K562 (cell line): Measurements from ENCODE around the gene PKHD1. TPM values are rescaled to one million over a fixed set of nuclear protein-coding genes. Genes with fewer than 3 reads are reported as not detected.

Experiments used
- ATAC-seq: fragments of 200-7000 bp; cut with Tn5 transposase; 3 replicates; pipeline ENCODE4 v1.9.1; 2020; ENCODE audit warnings: moderate library complexity
- BruUV-seq: library from RNA; stranded (reverse); fragments of 400-500 nt; replicated peaks from 2 replicates; lab custom pipeline; 2021; lab: Mats Ljungman, UMichigan
- CTCF ChIA-PET: fragments of 300-600 bp; formaldehyde crosslinking; extraction: SDS; loops from one replicate; lab custom pipeline; 2021; ENCODE audit warnings: low intra/inter-chr PET ratio; lab: Yijun Ruan, JAX
- POLR2A ChIA-PET: fragments of 300-600, 350-650 bp; sonication (Branson Sonifier 250); formaldehyde crosslinking; extraction: SDS; loops from one replicate; lab custom pipeline; 2021; ENCODE audit warnings: antibody characterized with exemption, inconsistent platforms; lab: Yijun Ruan, JAX
- DNase-seq, 4 experiments: peaks; one replicate each; pipeline versions ENCODE4 v3.0.0 to v3.0.0-alpha.2; 2011 to 2018; ENCODE audit warnings: low spot score in 3 of 4, mixed read lengths in 3 of 4; ENCODE audit errors: extremely low read depth in 1 of 4
- FAIRE-seq: peaks from 2 replicates; lab custom pipeline; 2011; peaks lifted over from hg19 to GRCh38; lab: Jason Lieb, UNC
- H2AFZ ChIP-seq: 2 replicates; pipeline ENCODE4 v1.6.0; 2011; ENCODE audit warnings: low read depth, low read length, control low read depth, inconsistent platforms
- H3K27ac ChIP-seq: fragments of 200-600 bp; 3 replicates; pipeline ENCODE4 v1.8.0; 2011; ENCODE audit warnings: low read depth, mild to moderate bottlenecking, control low read depth, inconsistent platforms, low read length, moderate library complexity, mixed read lengths; ENCODE audit errors: extremely low read depth
- H3K27me3 ChIP-seq, 2 experiments: fragments of 300-600 bp in 1 of 2; 2 replicates in 1 of 2; 3 replicates in 1 of 2; pipeline versions ENCODE4 v1.6.0 to v1.8.0; 2011; ENCODE audit warnings: inconsistent platforms in 2 of 2, low read length in 2 of 2, mild to moderate bottlenecking in 1 of 2, mixed read lengths in 1 of 2, moderate library complexity in 1 of 2; ENCODE audit not compliant: control insufficient read depth in 2 of 2, insufficient read depth in 2 of 2
- H3K36me3 ChIP-seq: fragments of 300-600 bp; 3 replicates; pipeline ENCODE4 v1.8.0; 2011; ENCODE audit warnings: mild to moderate bottlenecking, low read length, inconsistent platforms; ENCODE audit not compliant: control insufficient read depth, insufficient read depth
- H3K4me1 ChIP-seq, 2 experiments: fragments of 200-600 bp in 1 of 2; replicated peaks in 1 of 2; 2 replicates in 1 of 2; 3 replicates in 1 of 2; pipeline versions ENCODE4 v1.5.1 to v1.8.0; 2011; ENCODE audit warnings: inconsistent platforms in 2 of 2, low read length in 2 of 2, mild to moderate bottlenecking in 1 of 2, mixed read lengths in 1 of 2, moderate library complexity in 1 of 2; ENCODE audit not compliant: control insufficient read depth in 2 of 2, insufficient read depth in 2 of 2
- H3K4me2 ChIP-seq: 2 replicates; pipeline ENCODE4 v1.6.1; 2011; ENCODE audit warnings: low read length, control low read depth, inconsistent platforms, mixed read lengths; ENCODE audit not compliant: insufficient read depth
- H3K4me3 ChIP-seq: fragments of 200-600 bp; sonication (generic), shearing (Covaris generic); 2 replicates; pipeline ENCODE4 v1.5.1; 2016; ENCODE audit warnings: control low read depth, inconsistent platforms
- H3K79me2 ChIP-seq: fragments of 200-600 bp; 3 replicates; pipeline ENCODE4 v1.8.0; 2011; ENCODE audit warnings: low read length, inconsistent platforms; ENCODE audit not compliant: control insufficient read depth, insufficient read depth
- H3K9ac ChIP-seq, 2 experiments: 2 replicates each; pipeline versions ENCODE4 v1.6.0 to v1.6.1; 2011; ENCODE audit warnings: low read depth in 2 of 2, low read length in 2 of 2, control low read depth in 1 of 2, inconsistent platforms in 1 of 2, mild to moderate bottlenecking in 1 of 2, mixed read lengths in 1 of 2; ENCODE audit not compliant: insufficient read depth in 1 of 2
- H3K9me1 ChIP-seq: one replicate; pipeline ENCODE4 v1.6.0; 2011; ENCODE audit warnings: inconsistent platforms, mild to moderate bottlenecking, low read length, moderate library complexity; ENCODE audit not compliant: control insufficient read depth, insufficient read depth
- H3K9me3 ChIP-seq: replicated peaks from 2 replicates; pipeline ENCODE4 v1.5.1; 2011; ENCODE audit warnings: low read depth, low read length, inconsistent platforms; ENCODE audit not compliant: control insufficient read depth, insufficient read depth
- H4K20me1 ChIP-seq: replicated peaks from 2 replicates; pipeline ENCODE4 v1.6.1; 2011; ENCODE audit warnings: low read length, inconsistent platforms, mixed read lengths; ENCODE audit not compliant: control insufficient read depth, insufficient read depth
- CBX3 ChIP-seq, 2 experiments: IDR thresholded peaks; 1 replicate in 1 of 2; 2 replicates in 1 of 2; pipeline ENCODE4 v1.6.1; 2012; ENCODE audit warnings: inconsistent platforms in 2 of 2, low read length in 2 of 2, borderline replicate concordance in 1 of 2, control low read depth in 1 of 2
- CHD7 ChIP-seq: fragments of 200-600 bp; sonication (generic); IDR thresholded peaks from one replicate; pipeline ENCODE4 v1.6.1; 2012; ENCODE audit warnings: mild to moderate bottlenecking, low read depth, low read length, inconsistent platforms
- MBD2 ChIP-seq: sonication (generic); IDR thresholded peaks from 2 replicates; pipeline ENCODE4 v1.6.1; 2016; ENCODE audit warnings: low read depth, borderline replicate concordance
- MECOM ChIP-seq: fragments of 250-450 bp; sonication (Bioruptor Pico); IDR thresholded peaks from 2 replicates; pipeline ENCODE4 v1.8.0; 2022; ENCODE audit warnings: inconsistent platforms
- ZBTB1 ChIP-seq: sonication (generic); formaldehyde crosslinking; IDR thresholded peaks from 2 replicates; pipeline ENCODE4 v1.8.1; 2023; ENCODE audit warnings: missing genetic modification reagents, low read depth, mild to moderate bottlenecking, borderline replicate concordance
- ZNF12 ChIP-seq: sonication (generic); formaldehyde crosslinking; IDR thresholded peaks from 2 replicates; pipeline ENCODE4 v1.4.0; 2020; ENCODE audit warnings: mild to moderate bottlenecking, missing genetic modification reagents
- ZNF263 ChIP-seq: sonication (generic); formaldehyde crosslinking; IDR thresholded peaks from 2 replicates; pipeline ENCODE4 v1.8.0; 2022; ENCODE audit warnings: mild to moderate bottlenecking, missing genetic modification reagents, borderline replicate concordance
- ZNF512 ChIP-seq: IDR thresholded peaks from 2 replicates; pipeline ENCODE4 v1.6.1; 2016; ENCODE audit warnings: missing genetic modification characterization, missing compliant biosample characterization
- ZNF785 ChIP-seq: fragments of 250-450 bp; sonication (Bioruptor Pico); IDR thresholded peaks from 2 replicates; pipeline ENCODE4 v1.4.0; 2020; ENCODE audit warnings: mild to moderate bottlenecking
- ZNF79 ChIP-seq: fragments of 250-450 bp; sonication (Bioruptor Pico); IDR thresholded peaks from 2 replicates; pipeline ENCODE4 v1.4.0; 2020; ENCODE audit warnings: low read depth, mild to moderate bottlenecking, moderate library complexity
- WGBS: fragments of 100-300 bp; shearing (Covaris generic); methylation state at CpG from one replicate; pipeline ENCODE4 v1.1.6; 2016; ENCODE audit warnings: low coverage, mixed read lengths; ENCODE audit not compliant: insufficient coverage; ENCODE audit errors: missing lambda C conversion rate; 5-methylcytosine and 5-hydroxymethylcytosine counted together
- in situ Hi-C: fragments of 300-500 bp; cut with MboI; formaldehyde crosslinking; loops from 4 replicates; pipeline ENCODE4 v1.15.0; 2018; ENCODE audit warnings: inconsistent platforms, mixed read lengths
- intact Hi-C: fragments of 100-400 bp; cut with micrococcal nuclease; formaldehyde crosslinking; loops from 2 replicates; pipeline ENCODE4 v1.14.2; 2022
- polyA plus RNA-seq, 8 experiments: library from polyadenylated mRNA; depleted of rRNA in 4 of 8; stranded (reverse) in 5 of 8; unstranded in 3 of 8; fragments of >200 nt; fragmentation: Nextera tagmentation in 2 of 8; fragmentation: Illumina TruSeq in 1 of 8; extraction: Ambion mirVana in 2 of 8; extraction: Trizol in 1 of 8; gene quantifications; 2 replicates each; pipeline versions ENCODE4 v1.2.1 to v1.2.3, GENCODE V29; 2011 to 2014; ENCODE audit warnings: inconsistent platforms in 1 of 8, missing spikeins in 1 of 8
- total RNA-seq, 7 experiments: library from RNA; depleted of rRNA in 6 of 7; stranded (reverse); fragments of >200 nt in 6 of 7; fragmentation: Illumina TruSeq in 2 of 7; extraction: Trizol in 2 of 7; gene quantifications; 2 replicates each; pipeline versions ENCODE4 v1.2.1 to v1.2.3, GENCODE V29; 2011 to 2021; ENCODE audit warnings: low replicate concordance in 1 of 7

Gene PKHD1
- total and polyA plus RNA-seq, 9 of the 15 experiments (the other 6 are each of a cell fraction or from before 2014, with no cell fraction given), result 0.01 to 0.04 (median 0.01) TPM; not detected in 6

GRCh38 chr6:51777618-51778017 is 309.8 kb downstream of the PKHD1 start:
- no TSS peak for BruUV-seq
- H3K4me1 ChIP-seq, result no peaks in the 10 kb centered on the region
- no peak overlapping the region for H3K27ac ChIP-seq
- no peaks in the 10 kb centered on the region for H3K79me2 ChIP-seq
- DNase-seq, result no peak
- ChIA-PET CTCF (no interaction called here), POLR2A (no interaction called here)
- H3K36me3 ChIP-seq, result no peaks in the 10 kb centered on the region
- WGBS, result 0% methylated on average over 5 of the region's 5 CpGs
- H3K9me3 ChIP-seq, result no peaks in the 10 kb centered on the region
- no peak for ATAC-seq
- no peak overlapping the region for H3K4me2 ChIP-seq
- no peak for FAIRE-seq
- in situ Hi-C loops, result no loop called here
- H3K9me1 ChIP-seq, result no peaks in the 10 kb centered on the region
- no peak overlapping the region for H3K9ac ChIP-seq
- no peaks in the 10 kb centered on the region for H4K20me1 ChIP-seq
- H3K27me3 ChIP-seq, result no peaks in the 10 kb centered on the region
- H3K4me3 ChIP-seq, result no peak overlapping the region
- intact Hi-C loops, result no loop called here
- H2AFZ ChIP-seq, result no peak overlapping the region
- no peak for TF ChIP-seq CHD7
- no peak for TF ChIP-seq ZBTB1 (CRISPR knock-in tag)
- no peak for TF ChIP-seq ZNF785 (CRISPR knock-in tag)
- TF ChIP-seq CBX3 (IDR thresholded peaks at IDR 0.05; ENCODE audit: borderline replicate concordance in 1 of 2, low read length in 2 of 2), result no peak
- TF ChIP-seq ZNF79 (CRISPR knock-in tag), result no peak
- TF ChIP-seq ZNF12 (CRISPR knock-in tag), result no peak
- no peak for TF ChIP-seq MBD2
- no peak for TF ChIP-seq MECOM (CRISPR knock-in tag)
- no peak for TF ChIP-seq ZNF512 (tag)
- no peak for TF ChIP-seq ZNF263 (CRISPR knock-in tag)
